T-cell (primary cell): ENCODE data around the gene OSBPL10. TPM values are rescaled to one million over a fixed set of nuclear protein-coding genes. Genes with fewer than 3 reads are reported as not detected.
A peak's percentile ranks its signal among the peaks of the same experiment; 100 is the strongest.

Experiments
- ATAC-seq, 4 experiments: fragments of 200-7000 bp in 3 of 4; fragments of 150-1000 bp in 1 of 4; cut with Tn5 transposase; replicated peaks in 1 of 4; 1 replicate in 3 of 4; 2 replicates in 1 of 4; pipeline ENCODE4 v1.10.0; 2021; ENCODE audit warnings: moderate library complexity in 3 of 4, mild to moderate bottlenecking in 2 of 4, moderate number of reproducible peaks in 1 of 4
- CTCF ChIA-PET, 2 donors: fragments of 300-600 bp; sonication (Branson Sonifier 250); formaldehyde crosslinking; loops; one replicate each; lab custom pipeline; 2022; ENCODE audit warnings: antibody characterized with exemption in 2 of 2; lab: Charles Lee
- POLR2A ChIA-PET, 2 donors: fragments of 300-600 bp; sonication (Branson Sonifier 250); formaldehyde crosslinking; loops; one replicate each; lab custom pipeline; 2022; ENCODE audit warnings: antibody characterized with exemption in 2 of 2; lab: Charles Lee
- DNase-seq, 35 experiments: peaks; one replicate each; pipeline versions ENCODE4 v3.0.0 to v3.0.0-alpha.2; 2013 to 2023
- H3K27ac ChIP-seq: one replicate; pipeline ENCODE4 v1.5.1; 2013; ENCODE audit warnings: low read length
- H3K27me3 ChIP-seq, 2 experiments: replicated peaks in 1 of 2; 1 replicate in 1 of 2; 2 replicates in 1 of 2; pipeline versions ENCODE4 v1.6.1 to v1.7.0; 2013; ENCODE audit warnings: low read length in 1 of 2, mixed read lengths in 1 of 2; ENCODE audit not compliant: control insufficient read depth in 2 of 2, insufficient read depth in 2 of 2; ENCODE audit errors: extremely low read depth in 1 of 2
- H3K36me3 ChIP-seq, 2 donors: 1 replicate in 1 of 2; 2 replicates in 1 of 2; pipeline versions ENCODE4 v1.6.1 to v1.7.0; 2013; ENCODE audit warnings: low read length in 1 of 2; ENCODE audit not compliant: control insufficient read depth in 2 of 2, insufficient read depth in 1 of 2; ENCODE audit errors: extremely low read depth in 1 of 2
- H3K4me1 ChIP-seq, 2 experiments: 1 replicate in 1 of 2; 2 replicates in 1 of 2; pipeline versions ENCODE4 v1.6.1 to v1.7.0; 2013; ENCODE audit warnings: low read length in 2 of 2, mixed read lengths in 1 of 2; ENCODE audit not compliant: insufficient read depth in 2 of 2, control insufficient read depth in 1 of 2; ENCODE audit errors: extremely low read depth in 1 of 2
- H3K4me3 ChIP-seq, 2 donors: 1 replicate in 1 of 2; 2 replicates in 1 of 2; pipeline versions ENCODE4 v1.5.1 to v1.7.0; 2013; ENCODE audit warnings: mild to moderate bottlenecking in 2 of 2, low read length in 1 of 2, moderate library complexity in 1 of 2; ENCODE audit not compliant: control insufficient read depth in 1 of 2; ENCODE audit errors: extremely low read depth in 1 of 2
- H3K9me3 ChIP-seq: 2 replicates; pipeline ENCODE4 v1.7.0; 2013
- H3K27ac Mint-ChIP-seq, 2 donors: one replicate each; pipeline ENCODE4 v1.8.0; 2020 to 2021; ENCODE audit warnings: mild to moderate bottlenecking in 2 of 2, mixed read lengths in 2 of 2
- H3K27me3 Mint-ChIP-seq, 2 donors: one replicate each; pipeline ENCODE4 v1.8.0; 2021 to 2022; ENCODE audit warnings: mixed read lengths in 2 of 2
- H3K36me3 Mint-ChIP-seq: one replicate; pipeline ENCODE4 v1.8.0; 2021; ENCODE audit warnings: mixed read lengths
- H3K4me1 Mint-ChIP-seq, 3 donors: one replicate each; pipeline ENCODE4 v1.8.0; 2020 to 2022; ENCODE audit warnings: mixed read lengths in 3 of 3, mild to moderate bottlenecking in 1 of 3
- H3K4me3 Mint-ChIP-seq, 3 donors: one replicate each; pipeline ENCODE4 v1.8.0; 2020 to 2022; ENCODE audit warnings: mild to moderate bottlenecking in 3 of 3, mixed read lengths in 3 of 3, moderate library complexity in 3 of 3
- H3K9me3 Mint-ChIP-seq, 3 donors: one replicate each; pipeline ENCODE4 v1.8.0; 2020 to 2022; ENCODE audit warnings: mixed read lengths in 3 of 3
- WGBS: methylation state at CpG from one replicate; pipeline ENCODE4 v1.1.5; 2013; ENCODE audit warnings: missing lambda C conversion rate; ENCODE audit not compliant: insufficient coverage; 5-methylcytosine and 5-hydroxymethylcytosine counted together
- total RNA-seq, 35 experiments: library from RNA in 6 of 35; stranded (reverse) in 6 of 35; fragments of 120-200 nt in 1 of 35; gene quantifications; one replicate each; pipeline versions ENCODE4 v1.2.1 to v1.2.4 and lab custom pipeline; 2013 to 2026

The OSBPL10 gene
- total RNA-seq, 5 donors from 2014 or later (not counting 1 experiment from before 2014, with no cell fraction given), result 0.77 to 10.4 (median 2.1) TPM

GRCh38 chr3:31629054-31629453, 352.0 kb downstream of the OSBPL10 start:
- ATAC-seq (no peak), DNase-seq (no peak)
- H3K27ac Mint-ChIP-seq, result peak overlapping the region; percentile 55
- CTCF ChIA-PET, result no interaction called here
- no CpG with 5 or more reads among the region's 5 CpGs for WGBS
- H3K4me3 Mint-ChIP-seq, result no peak overlapping the region
- H3K27me3 ChIP-seq, result no peaks in the 10 kb centered on the region
- POLR2A ChIA-PET, result no interaction called here
- no peaks in the 10 kb centered on the region for H3K9me3 Mint-ChIP-seq
- H3K27me3 Mint-ChIP-seq, result no peaks in the 10 kb centered on the region
- H3K36me3 Mint-ChIP-seq, result peaks cover 70% of the 10 kb centered on the region
- no peak overlapping the region for H3K27ac ChIP-seq
- H3K4me1 ChIP-seq, result no peaks in the 10 kb centered on the region
- no peak overlapping the region for H3K4me3 ChIP-seq
- no peaks in the 10 kb centered on the region for H3K9me3 ChIP-seq
- H3K36me3 ChIP-seq, result peaks cover 3 to 59% of the 10 kb centered on the region in 2 donors
- H3K4me1 Mint-ChIP-seq, result peaks cover 14 to 27% (median 21%) of the 10 kb centered on the region in 3 donors

DNA sequence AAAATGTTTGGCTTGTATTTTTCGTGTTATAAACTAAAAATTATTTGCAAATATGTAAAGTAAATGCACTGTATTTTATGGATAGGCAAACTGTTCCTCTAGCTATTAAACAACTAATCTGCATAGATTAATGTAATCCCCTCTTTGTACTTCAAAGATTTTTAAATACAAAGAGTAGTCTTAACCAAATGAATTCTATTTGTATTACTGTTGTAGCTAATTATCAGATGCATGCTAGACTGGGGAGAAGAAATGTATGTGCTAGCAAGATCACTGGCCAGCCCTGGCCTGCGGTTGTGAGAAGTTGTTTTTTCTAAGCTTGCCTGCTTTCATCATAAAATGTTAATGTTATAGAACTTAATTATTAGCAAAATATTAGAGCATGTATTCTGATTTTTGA, 355.7 kb downstream of the OSBPL10 start:
- peaks cover 14 to 31% (median 16%) of the 10 kb centered on the region in 3 donors for H3K4me1 Mint-ChIP-seq
- no peak overlapping the region for H3K27ac Mint-ChIP-seq
- Histone ChIP-seq H3K4me3 (no peak overlapping the region), H3K36me3 (peaks cover 3 to 53% of the 10 kb centered on the region in 2 donors), H3K27ac (no peak overlapping the region), H3K27me3 (no peaks in the 10 kb centered on the region), H3K9me3 (no peaks in the 10 kb centered on the region), H3K4me1 (no peaks in the 10 kb centered on the region)
- H3K9me3 Mint-ChIP-seq, result no peaks in the 10 kb centered on the region
- H3K27me3 Mint-ChIP-seq, result no peaks in the 10 kb centered on the region
- ChIA-PET POLR2A (interaction anchor here in 1 of 2 donors (0.6 kb wide), 1 partner anchor 418 kb away, joined by 3 read pairs; no protein-coding TSS in a partner anchor), CTCF (no interaction called here)
- DNase-seq (no peak), ATAC-seq (no peak)
- no CpG with 5 or more reads among the region's 2 CpGs for WGBS
- H3K36me3 Mint-ChIP-seq, result peaks cover 67% of the 10 kb centered on the region
- no peak overlapping the region for H3K4me3 Mint-ChIP-seq

DNA sequence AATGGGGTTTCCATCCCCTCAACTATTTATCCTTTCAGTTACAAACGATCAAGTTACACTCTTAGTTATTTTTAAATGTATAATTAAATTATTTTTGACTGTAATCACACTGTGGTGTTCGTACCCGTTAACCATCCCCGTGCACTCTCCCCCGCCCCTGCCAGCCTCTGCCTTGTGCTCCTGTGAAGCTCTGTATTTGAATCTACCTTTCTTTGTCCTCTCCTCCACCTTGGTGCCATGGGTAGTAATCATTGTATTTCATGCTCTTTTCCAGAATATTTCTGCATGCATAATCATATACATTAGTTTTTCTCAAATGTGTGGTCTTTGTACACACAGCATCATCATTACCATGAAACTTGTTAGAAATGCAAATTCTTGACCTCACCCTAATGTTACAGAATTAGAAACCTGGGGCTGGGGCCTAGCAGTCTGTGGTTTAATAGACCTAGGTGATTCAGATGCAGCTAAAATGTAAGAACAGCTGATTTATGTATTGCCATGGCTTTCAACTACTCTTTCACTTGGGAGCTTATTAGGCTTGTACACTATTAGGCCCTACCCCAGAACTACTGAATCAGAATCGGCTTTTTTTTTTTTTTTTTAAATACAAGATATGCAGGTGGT, 356.9 kb downstream of the OSBPL10 start:
- no peak overlapping the region for H3K4me3 ChIP-seq
- H3K36me3 Mint-ChIP-seq, result peaks cover 59% of the 10 kb centered on the region
- H3K27ac ChIP-seq, result no peak overlapping the region
- H3K4me1 ChIP-seq, result no peaks in the 10 kb centered on the region
- no peak for DNase-seq
- WGBS, result no CpG with 5 or more reads among the region's 6 CpGs
- ChIA-PET POLR2A (interaction anchor here in 1 of 2 donors (0.6 kb wide), 1 partner anchor 58 kb away, joined by 4 read pairs; no protein-coding TSS in a partner anchor), CTCF (no interaction called here)
- H3K27me3 Mint-ChIP-seq, result no peaks in the 10 kb centered on the region
- H3K9me3 Mint-ChIP-seq, result no peaks in the 10 kb centered on the region
- peaks cover 14 to 28% (median 16%) of the 10 kb centered on the region in 3 donors for H3K4me1 Mint-ChIP-seq
- H3K27ac Mint-ChIP-seq, result no peak overlapping the region
- H3K9me3 ChIP-seq, result no peaks in the 10 kb centered on the region
- H3K4me3 Mint-ChIP-seq, result no peak overlapping the region
- ATAC-seq, result no peak
- H3K27me3 ChIP-seq, result no peaks in the 10 kb centered on the region
- peaks cover 3 to 51% of the 10 kb centered on the region in 2 donors for H3K36me3 ChIP-seq

GRCh38 chr3:31622636-31623288, 358.3 kb downstream of the OSBPL10 start:
- H3K27ac Mint-ChIP-seq, result peak overlapping the region in 1 of 2 donors; percentile 18
- Histone ChIP-seq H3K4me3 (no peak overlapping the region), H3K27me3 (no peaks in the 10 kb centered on the region), H3K4me1 (no peaks in the 10 kb centered on the region), H3K36me3 (peaks cover 3 to 52% of the 10 kb centered on the region in 2 donors), H3K27ac (no peak overlapping the region), H3K9me3 (no peaks in the 10 kb centered on the region)
- CTCF ChIA-PET, result no interaction called here
- POLR2A ChIA-PET, result no interaction called here
- peaks cover 8 to 20% (median 16%) of the 10 kb centered on the region in 3 donors for H3K4me1 Mint-ChIP-seq
- ATAC-seq (no peak), DNase-seq (no peak)
- WGBS, result no CpG with 5 or more reads among the region's 4 CpGs
- no peak overlapping the region for H3K4me3 Mint-ChIP-seq
- H3K9me3 Mint-ChIP-seq, result no peaks in the 10 kb centered on the region
- H3K27me3 Mint-ChIP-seq, result no peaks in the 10 kb centered on the region
- peaks cover 63% of the 10 kb centered on the region for H3K36me3 Mint-ChIP-seq

GRCh38 chr3:31621314-31621713, 359.7 kb downstream of the OSBPL10 start:
- DNase-seq (no peak), ATAC-seq (no peak)
- no peak overlapping the region for H3K4me3 Mint-ChIP-seq
- no peaks in the 10 kb centered on the region for H3K27me3 Mint-ChIP-seq
- peaks cover 10 to 18% (median 16%) of the 10 kb centered on the region in 3 donors for H3K4me1 Mint-ChIP-seq
- H3K27me3 ChIP-seq, result no peaks in the 10 kb centered on the region
- H3K36me3 ChIP-seq, result peaks cover 3 to 46% of the 10 kb centered on the region in 2 donors
- H3K4me3 ChIP-seq, result no peak overlapping the region
- H3K4me1 ChIP-seq, result no peaks in the 10 kb centered on the region
- ChIA-PET POLR2A (interaction anchor here in 1 of 2 donors (0.6 kb wide), 1 partner anchor 24 kb away, joined by 3 read pairs; no protein-coding TSS in a partner anchor), CTCF (interaction anchor here in 1 of 2 donors (0.6 kb wide), 1 partner anchor 8 kb away, joined by 3 read pairs; no protein-coding TSS in a partner anchor)
- WGBS, result no CpG with 5 or more reads among the region's 3 CpGs
- H3K36me3 Mint-ChIP-seq, result peaks cover 56% of the 10 kb centered on the region
- no peaks in the 10 kb centered on the region for H3K9me3 ChIP-seq
- no peaks in the 10 kb centered on the region for H3K9me3 Mint-ChIP-seq
- H3K27ac Mint-ChIP-seq, result peak overlapping the region; percentile 44 to 61
- H3K27ac ChIP-seq, result no peak overlapping the region

- Mint-ChIP-seq H3K4me3 (no peak overlapping the region), H3K27ac (peak overlapping the region; percentile 44 to 61), H3K27me3 (no peaks in the 10 kb centered on the region), H3K9me3 (no peaks in the 10 kb centered on the region), H3K36me3 (peaks cover 55% of the 10 kb centered on the region), H3K4me1 (peaks cover 16 to 22% (median 21%) of the 10 kb centered on the region in 3 donors)
- Histone ChIP-seq H3K4me1 (no peaks in the 10 kb centered on the region), H3K4me3 (no peak overlapping the region), H3K27ac (no peak overlapping the region), H3K36me3 (peaks cover 3 to 41% of the 10 kb centered on the region in 2 donors), H3K9me3 (no peaks in the 10 kb centered on the region), H3K27me3 (no peaks in the 10 kb centered on the region)
- no peak for DNase-seq
- ATAC-seq, result no peak
- 75% methylated on average over 1 of the region's 1 CpG for WGBS
- POLR2A ChIA-PET, result no interaction called here
- CTCF ChIA-PET, result no interaction called here
Observed at GRCh38 chr3:31620656-31621055, 360.4 kb downstream of the OSBPL10 start.
